C1 segment of cervical spinal cord (tissue), 14 donors: ENCODE data around the gene DDX17.

ENCODE experiments used
- DNase-seq, 14 donors: peaks; one replicate each; lab custom pipeline; 2025; lab: John Stamatoyannopoulos, UW

Gene DDX17

DNA sequence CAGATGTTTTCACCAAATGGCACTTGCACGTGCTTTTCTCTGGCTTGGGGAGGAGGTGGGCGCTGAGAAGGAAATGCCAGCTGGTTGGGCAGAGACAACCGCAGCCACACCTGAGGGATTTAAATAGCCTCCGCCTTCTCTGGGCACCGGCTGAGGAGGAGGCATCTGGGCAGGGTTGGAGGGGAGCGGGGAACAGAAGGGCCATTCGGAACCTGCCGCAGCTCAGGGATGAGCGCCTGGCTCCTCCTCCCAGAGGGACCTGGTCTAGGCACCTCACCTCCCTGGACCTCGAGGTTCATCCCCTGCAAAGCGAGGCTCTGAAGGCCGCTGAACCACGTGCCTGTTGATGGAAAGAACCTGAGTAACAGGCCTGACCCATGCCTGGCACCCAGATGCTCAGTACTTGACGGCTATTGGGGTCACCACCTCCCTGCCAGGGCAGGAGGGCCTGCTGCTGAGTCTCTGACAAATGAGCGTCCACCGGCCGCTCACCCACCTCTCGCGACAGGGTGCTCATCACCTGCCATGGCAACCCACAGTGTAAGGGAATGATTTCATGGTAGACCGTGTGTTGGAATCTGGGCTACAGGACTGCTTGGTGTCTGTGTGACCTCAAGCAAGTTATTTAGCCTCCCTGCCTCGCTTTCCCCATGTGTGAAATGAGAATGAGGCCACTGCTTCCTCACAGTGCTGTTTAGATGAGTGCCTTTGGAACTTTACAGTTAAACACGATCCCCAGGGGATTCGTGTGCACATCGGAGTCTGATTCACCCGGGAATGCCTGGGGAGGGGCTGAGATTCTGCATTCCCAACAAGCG lies 40.2 kb downstream of the DDX17 start:
- DNase-seq = no peak

- DNase-seq = no peak
Measured at GRCh38 chr22:38464992-38465672, 41.0 kb downstream of the DDX17 start.

DNA sequence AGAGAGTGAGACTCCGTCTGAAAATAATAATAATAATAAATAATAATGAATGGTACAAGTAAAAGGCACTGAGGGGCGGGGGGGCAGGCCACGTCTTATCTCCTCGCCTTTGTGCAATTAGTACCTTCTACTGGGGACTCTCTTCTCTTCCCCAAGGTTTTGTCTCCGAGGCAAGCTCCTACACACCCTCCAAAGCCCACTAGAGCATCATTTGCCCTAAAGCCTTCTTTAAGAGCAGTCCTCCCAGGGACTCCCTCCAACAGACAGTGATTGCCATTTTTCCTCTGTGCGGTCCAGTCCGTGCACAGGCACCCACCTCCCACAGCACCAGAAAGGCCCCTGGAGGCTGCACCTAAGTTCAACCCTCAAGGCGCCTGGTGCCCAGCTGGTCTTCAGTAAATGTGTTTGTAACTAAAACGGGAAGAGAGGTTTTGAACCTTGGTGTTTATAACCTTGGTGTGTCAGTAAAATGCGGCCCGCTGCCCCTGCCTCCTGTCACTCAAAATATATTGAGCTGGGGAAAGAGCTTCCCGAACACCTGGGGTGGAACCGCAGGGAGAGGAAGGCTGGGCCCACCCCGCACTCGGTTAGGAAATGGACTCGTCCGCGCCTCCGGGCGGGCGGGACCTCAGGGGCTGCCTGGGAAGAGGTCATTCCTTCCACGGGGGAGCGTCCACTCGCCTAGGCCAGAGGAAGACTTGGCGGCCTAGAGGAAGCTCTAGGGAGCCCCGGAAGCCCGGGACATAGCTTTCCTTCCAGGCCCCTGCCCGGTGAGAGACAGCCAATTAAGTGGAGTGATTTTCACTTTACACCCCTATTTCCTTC lies 42.9 kb downstream of the DDX17 start:
- DNase-seq = no peak

DNA sequence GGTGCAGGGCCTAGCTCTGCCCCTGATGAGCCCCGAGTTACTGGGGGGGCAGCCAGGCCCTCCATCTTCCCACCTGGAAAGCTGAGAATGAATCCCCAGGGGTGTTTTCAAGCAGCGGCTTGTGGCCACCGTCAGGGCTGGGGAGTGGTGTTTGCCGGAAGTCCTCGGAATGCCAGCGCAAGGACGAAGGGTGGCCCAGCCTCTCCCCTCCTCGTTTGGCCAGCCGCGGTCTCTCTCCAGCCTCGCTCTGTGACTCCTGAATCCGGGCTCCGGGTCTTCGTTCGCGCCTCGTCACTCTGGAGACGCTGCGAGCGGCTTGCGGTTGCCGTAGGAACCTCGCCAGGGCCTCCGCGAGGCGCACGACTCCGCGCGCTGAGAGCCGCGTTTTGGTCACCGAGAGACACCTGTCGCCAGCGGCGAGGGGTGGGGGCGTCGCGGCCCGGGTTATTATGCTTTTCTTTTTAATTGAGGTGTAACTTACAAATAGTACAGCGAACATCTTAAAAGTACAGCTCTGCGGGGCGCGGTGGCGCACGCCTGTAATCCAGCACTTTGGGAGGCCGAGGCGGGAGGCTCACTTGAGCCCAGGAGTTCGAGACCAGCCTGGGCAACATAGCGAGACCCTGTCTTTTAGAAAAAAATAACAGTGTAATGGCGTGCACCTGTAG lies 44.6 kb downstream of the DDX17 start:
- DNase-seq = peak in 11 of 14 donors; percentile 5 to 68 (median 39)

- no peak for DNase-seq
Measured at GRCh38 chr22:38461057-38461413, 45.1 kb downstream of the DDX17 start.

DNA sequence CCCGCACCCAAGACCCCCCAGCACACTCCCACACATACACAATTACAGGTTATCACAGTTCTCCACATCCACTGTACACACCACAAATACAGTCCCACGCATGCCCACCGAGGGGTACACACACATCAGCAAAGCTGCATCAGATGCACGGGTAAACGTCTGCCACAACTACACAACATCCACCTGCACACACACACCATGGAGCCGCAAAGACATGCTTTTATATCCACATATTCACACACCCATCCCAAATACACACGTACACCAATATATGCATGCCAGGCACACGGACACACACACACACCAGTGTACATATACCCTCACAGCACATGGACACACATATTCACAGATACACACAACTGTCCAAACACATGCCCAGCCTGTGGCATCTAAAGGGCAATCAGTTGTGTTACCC lies 45.7 kb downstream of the DDX17 start:
- no peak for DNase-seq

- no peak for DNase-seq
Measured at GRCh38 chr22:38456841-38457699, 49.0 kb downstream of the DDX17 start.

DNA sequence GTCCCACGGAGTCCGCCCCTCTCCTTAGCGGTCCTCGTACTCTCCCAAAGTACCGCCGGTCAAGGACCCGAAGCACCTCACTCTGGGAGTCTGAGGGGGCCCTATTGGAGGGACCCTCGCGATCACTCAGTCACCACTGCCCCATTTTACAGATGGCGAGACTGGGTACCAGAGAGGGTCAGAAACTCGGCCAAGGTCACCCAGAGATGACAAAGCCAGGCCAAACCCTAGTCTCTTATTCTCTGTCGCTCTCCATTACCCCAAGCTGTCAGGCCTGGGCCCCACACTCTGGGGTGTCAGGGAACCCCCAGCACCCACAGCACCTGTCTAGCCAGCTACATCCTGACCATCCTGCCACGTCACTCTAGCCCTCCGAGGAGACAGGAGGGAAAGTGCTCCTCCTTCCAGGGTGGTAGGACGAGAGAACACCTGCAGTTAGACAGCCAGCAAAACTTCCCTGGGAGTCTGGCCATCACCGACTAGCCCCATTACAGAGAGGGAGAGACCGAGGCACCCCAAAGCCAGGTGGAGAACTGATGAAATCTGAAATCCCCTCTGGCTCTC lies 49.8 kb downstream of the DDX17 start:
- DNase-seq = no peak

- no peak for DNase-seq
Measured at GRCh38 chr22:38455530-38456271, 50.4 kb downstream of the DDX17 start.

GRCh38 chr22:38455076-38455529 lies 51.0 kb downstream of the DDX17 start, which contains the start of gene KCNJ4:
Gene KCNJ4 (minus strand): TSS chr22:38455199. CDS start chr22:38428132, 27,067 bp downstream.
- no peak for DNase-seq

DNA sequence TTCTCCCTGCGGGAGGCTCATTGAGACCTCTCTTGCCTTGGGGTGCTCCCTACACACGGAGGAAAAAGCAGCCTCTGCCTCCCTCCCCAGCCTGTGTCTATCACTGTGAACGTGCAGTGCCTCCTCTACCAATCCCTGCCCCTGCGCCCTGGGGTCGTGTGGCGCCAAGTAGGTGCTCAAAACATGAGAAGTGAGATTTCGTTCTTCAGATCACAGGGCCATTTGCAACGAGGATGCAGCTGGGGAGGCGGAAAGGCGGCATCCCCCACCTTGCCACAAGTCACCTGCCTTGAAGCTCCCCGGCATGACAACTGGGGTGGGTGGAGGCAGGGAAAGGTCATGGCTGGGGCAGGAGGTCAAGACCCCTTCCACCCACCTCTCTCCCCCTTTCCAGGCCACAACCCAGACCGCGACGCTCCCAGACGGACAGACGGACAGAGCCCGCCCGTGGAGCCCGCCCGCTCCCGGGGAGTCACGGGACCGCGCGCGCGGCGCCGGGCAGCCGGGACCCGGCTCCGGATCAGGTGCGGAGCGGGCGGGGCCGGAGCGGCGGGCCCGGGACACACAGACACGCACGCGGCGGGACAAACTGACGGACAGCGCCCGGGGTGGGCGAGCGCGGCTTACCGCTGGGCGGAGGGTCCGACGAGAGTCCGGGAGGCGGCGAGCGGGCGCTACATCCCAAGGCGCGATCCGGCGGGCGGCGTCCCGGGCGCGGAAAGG lies 51.6 kb downstream of the DDX17 start:
- no peak for DNase-seq

DNA sequence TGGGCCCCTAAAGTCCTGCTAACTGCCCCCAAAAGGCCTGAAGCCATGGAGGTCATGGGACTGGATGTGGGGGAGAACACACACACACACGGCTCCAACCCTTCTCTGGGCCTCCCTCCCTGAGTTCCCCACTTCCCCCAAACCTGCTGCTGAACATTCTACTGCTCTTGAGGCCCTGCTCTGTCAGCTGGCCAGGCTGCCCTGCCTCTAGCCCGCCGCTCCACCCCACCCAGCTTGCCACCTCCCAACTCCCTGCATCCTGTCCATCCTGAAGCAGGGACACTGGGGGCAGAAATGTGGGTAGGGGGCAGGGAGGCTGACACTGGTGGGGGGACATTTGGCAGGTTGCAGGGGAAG lies 52.1 kb downstream of the DDX17 start:
- DNase-seq = no peak

DNA sequence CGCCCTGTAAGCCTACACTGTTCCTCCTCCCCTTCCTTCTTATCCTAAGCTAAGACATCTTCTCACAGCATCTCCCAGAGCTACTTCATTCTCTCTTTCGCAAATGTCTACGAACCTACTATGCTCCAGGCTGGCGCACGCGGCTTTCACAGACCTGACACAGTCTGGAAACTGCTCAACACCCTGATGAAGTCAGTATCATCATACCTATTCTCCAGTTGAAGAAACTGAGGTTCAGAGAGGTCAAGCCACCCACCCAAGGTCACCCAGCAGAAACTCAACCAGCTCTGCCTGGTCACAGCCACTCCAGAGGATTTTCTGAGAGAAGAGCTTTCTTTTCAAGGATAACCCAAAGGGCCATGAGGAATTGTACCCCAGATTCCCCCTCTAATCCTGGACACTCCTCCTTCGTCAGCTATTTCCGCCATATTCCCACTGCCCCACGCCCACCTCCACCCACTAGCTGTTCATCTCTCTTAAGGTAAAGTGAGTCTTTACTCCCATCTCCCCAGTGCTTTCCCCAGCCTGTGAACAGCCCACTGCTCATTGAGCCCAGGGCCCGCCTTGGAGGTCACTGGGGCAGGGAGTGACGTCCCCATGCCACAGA lies 52.9 kb downstream of the DDX17 start:
- no peak for DNase-seq

DNA sequence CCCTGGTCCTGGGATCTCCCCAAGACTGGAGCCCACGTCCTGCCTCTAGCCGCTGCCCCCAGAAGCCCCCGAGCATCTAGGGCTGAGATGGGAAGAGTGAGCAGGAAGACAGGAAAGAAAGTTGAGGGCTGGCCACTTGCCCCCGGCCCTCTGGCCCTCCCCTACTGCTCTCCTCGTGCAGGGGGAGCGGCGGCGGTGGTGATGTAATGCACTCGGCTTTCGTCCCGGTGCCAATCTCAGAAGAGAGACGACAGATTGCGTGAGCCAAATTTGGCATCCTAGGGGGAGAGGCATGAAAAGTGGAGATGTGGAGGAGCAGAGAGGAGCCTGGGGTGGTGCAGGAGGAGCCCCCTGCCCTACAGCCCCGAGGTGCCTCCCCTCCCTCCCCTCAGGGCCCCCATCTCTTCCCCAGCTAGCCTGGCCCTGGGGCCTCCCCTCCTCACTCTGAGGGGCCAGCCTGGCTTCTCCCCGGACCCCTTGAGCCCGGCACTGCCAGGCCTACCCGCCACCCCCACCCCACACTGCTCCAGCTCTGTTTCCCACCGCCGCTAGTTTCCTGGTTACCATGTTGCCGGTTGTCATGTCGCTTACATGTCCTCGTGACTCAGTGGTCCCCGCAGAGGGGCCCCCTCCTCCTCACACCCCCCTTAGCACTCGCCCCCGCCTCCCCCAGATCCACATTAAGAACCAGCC lies 53.6 kb downstream of the DDX17 start:
- peak in 1 of 14 donors; percentile 16 for DNase-seq

GRCh38 chr22:38451864-38452263 lies 54.2 kb downstream of the DDX17 start:
- DNase-seq = no peak

- DNase-seq = no peak
Measured at GRCh38 chr22:38451404-38451803, 54.7 kb downstream of the DDX17 start.

DNA sequence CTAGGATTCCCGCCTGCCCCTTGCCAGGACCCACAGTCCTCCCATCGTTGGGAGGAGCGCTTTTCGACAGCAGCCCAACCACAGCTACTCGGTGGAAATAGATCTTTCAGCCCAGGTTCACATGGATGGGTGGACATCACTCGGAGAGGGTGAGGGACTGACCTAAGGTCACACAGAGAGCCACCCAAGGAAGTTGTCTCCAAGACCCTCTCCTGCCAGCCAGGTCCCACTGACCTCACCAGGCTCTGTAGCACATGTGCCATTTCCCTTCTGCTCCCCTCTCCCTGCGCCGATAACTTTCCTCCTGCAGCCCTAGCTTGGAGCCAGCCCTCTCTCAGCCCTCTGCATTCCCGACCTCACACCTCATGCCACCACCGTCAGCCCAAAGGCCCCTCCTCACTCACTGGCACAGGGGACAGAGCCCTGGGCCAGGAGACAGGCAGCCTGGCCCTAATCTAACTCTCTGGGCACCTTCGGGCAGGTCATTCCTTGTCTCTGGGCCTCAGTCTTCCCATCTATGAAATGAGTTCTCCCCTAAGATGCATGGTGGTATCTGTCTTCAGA lies 55.8 kb downstream of the DDX17 start:
- DNase-seq = no peak

GRCh38 chr22:38449776-38450175 lies 56.3 kb downstream of the DDX17 start:
- no peak for DNase-seq
